HG02981 (cell line): ENCODE data around the gene CD52.

Source experiments
- ATAC-seq: cut with Tn5 transposase; IDR thresholded peaks from one replicate; pipeline ENCODE4 v1.9.1; 2021; ENCODE audit warnings: mild to moderate bottlenecking, moderate library complexity; ENCODE audit not compliant: unreplicated experiment

CD52 gene

DNA sequence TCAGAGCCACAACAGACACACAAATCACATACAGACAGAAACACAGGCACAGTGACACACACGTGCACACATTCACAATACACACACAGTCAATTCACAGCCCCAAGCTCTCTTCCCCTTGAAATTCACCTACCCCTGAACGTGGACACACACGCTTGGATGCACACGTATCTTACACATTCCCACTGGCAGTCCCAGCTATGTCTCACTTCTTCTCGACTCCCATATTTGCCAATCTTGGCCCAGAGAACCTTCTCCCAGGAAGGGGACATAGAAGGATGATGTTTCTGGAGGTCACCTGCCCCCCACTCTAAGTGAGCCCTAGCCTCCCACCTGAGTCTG is 34.6 kb downstream of the CD52 start:
- ATAC-seq, result no peak

GRCh38 chr1:26353210-26353859 is 35.6 kb downstream of the CD52 start:
- ATAC-seq, result no peak

- no peak for ATAC-seq
Observed at GRCh38 chr1:26353976-26354820, 36.4 kb downstream of the CD52 start, which contains the start of gene CRYBG2. Gene CRYBG2 (minus strand): TSS chr1:26354130. CDS start chr1:26346657, 7,473 bp downstream.

DNA sequence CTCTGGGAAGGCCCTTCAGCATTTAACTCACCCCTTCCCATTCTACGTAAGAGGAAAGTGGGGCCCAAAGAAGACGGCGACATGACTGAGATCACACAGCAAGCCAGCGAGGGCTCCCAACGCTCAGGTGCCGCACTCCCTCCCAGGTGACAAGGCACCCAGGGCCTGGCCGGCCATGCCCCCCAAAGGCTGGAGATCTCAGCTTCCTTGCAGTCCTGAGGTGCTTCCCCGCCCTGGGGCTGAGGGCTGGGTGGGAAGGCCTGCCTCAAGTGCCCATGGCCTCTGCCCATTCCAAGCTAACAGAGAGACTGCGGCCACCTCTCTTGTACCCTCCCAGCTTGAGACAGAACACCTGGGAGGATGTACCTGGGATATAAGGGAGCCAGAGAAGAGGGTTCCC is 37.2 kb downstream of the CD52 start:
- no peak for ATAC-seq

DNA sequence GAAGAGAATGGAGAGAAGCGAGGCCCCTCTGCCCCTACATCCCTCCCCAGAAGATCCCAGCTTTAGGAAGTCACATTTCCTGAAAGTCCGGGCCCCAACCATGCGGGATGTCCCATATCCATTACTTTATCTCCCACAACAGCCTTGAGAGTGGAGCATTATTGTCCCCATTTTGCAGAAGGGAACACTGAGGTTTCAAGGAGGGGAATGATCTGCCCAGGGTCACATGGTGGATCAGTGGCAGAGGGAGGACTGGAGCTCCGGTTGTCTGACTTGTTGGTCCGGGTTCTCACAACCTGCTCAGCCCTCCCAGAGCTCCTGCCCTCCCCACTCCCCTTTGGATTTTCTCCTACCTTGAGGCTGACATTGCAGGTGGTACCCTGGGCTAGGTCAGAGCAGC is 38.3 kb downstream of the CD52 start:
- ATAC-seq, result no peak

DNA sequence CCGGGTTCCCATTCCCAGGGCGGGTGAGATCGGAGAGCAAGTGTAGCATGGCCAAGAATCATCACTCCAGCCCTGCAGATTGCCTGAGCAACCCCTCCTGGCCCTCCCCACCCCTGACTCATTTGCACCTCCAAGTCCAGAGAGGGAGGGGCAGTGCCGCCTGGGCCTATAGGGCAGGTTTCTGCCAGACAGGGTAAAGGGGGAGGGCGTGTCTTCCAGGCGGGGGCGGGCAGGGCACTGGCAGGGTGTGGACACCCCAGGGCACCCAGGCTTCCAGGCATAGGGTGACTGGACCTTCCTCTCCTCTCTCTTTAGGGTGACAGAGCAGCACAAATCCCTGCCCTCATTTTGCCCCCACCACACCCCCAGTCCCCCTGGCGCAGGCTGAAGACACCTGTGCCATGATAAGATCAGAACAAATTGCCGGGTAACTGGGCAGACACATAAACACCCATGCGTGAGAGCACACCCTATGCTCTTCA is 39.4 kb downstream of the CD52 start:
- ATAC-seq, result no peak

DNA sequence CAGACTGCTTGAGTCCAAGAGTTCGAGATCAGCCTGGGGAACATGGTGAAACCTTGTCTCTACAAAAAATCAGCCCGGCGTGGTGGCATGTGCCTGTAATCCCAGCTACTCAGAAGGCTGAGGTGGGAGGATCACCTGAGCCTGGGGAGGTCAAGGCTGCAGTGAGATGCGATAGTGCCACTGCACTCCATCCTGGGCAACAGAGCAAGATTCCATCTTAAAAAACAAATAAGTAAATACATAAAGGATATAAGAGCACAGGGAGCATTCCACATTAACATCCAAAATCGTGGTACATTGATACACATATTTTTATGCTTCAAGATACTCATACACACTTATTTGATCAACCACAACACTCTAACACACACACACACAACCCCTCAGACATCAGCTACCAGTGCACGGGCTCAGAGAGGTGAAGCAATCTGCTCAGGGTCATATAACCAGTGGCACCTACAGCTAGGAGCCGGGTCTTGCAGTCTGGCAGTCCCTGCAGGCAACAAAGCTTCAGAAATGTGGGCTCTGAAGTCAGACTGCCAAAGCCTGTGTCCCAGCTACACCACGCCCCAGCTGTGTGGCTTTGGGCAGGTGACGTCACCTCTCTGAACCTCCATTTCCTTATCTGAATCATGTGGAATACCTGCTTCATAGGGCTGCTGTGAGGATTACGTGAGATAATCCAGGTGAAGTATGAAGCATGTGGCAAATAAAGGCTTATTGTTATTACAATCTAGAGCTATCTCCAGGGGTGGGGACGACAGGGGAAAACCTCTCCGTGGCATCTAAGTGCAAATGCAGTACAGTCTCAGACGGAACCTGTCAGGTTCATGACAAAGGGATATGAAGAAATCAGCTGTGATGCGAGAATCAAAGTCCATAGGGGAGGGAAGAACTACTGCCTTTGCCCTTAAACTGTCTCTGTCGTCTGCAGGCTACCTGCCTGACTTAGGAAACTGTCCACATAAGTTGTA is 40.9 kb downstream of the CD52 start:
- no peak for ATAC-seq

DNA sequence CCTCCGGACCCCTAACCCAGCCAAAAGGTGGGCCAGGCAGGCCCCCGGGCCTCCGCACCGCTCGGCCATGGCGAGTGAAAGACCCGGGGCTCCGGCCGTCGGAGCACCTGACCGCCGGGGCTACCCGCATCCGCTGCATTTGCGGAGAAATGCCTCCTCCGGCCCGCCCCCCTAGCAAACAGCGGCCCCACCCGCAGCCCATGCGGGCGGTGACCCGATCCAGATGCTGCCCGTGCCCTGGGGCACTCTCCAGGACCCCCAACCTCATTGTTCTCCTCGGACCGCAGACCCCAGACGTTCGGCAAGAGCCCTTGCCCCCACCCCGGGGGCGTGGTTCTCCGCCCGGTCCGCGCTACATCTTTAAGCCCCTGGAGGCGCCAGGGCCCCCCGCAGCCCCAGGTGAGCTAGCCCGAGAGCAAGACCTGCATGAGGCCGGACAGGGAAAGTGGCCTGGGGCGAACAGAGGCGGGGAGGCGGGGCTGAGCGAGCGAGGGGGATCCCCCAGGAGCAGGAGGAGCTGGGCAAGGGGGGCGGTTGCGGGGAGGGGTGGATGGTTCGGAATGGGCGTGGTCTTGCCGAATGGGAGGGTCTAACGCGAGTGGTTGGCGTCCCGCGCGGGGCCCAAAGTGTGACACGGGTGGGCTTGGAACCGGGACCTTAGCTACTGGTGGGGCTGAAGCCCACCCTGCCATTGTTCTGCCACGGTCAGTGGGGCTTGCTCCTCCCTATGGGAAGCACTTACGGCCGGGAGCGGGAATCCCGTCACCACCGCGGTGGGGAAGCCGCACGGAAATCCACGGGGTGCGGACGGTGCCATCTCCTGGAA is 42.4 kb downstream of the CD52 start:
- no peak for ATAC-seq

GRCh38 chr1:26360807-26361604 is 43.2 kb downstream of the CD52 start:
- ATAC-seq, result no peak

DNA sequence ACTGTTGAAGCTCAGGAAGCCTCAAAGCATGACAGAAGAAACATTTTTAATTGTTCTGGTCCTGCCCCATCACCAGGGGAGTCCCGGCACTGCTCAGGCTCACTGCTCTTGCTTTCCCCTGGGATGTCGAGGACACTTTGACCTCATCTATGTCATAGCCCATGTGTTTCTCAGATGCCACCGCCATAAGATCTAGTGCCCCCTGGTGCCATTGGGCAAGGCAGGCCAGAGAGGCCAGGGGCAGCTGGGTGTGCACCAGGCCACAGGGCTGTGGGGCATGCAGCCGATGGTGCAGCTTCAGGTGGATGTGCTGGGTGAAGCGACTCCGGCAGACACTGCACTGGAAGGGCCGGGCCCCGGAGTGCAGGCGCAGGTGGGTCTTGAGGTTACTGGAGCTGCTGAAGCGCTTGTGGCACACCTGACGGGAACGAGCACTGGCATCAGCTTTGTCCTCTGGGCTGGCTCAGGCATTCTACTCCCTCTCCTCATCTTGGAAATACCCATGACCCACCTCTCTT is 43.9 kb downstream of the CD52 start:
- no peak for ATAC-seq

DNA sequence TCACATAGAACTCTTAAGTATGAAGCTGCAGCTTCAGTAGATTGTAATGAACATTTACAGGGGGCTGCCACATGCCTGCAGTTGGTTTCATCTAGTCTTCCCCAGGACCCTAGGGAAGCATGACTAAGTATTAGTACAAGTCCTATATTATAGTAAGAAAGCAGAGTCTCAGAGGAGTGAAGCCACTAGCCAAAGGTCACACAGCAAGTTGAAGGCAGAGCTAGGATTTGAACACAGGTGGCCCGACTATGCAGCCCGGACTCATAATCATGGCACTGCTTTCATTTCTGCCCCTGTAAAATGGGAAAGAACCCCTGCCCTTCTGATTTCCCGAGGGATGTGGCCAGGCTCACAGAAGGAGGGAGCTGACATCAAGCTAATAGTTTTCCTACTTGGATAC is 44.6 kb downstream of the CD52 start:
- ATAC-seq, result no peak

GRCh38 chr1:26363549-26364448 is 46.0 kb downstream of the CD52 start:
- no peak for ATAC-seq

- no peak for ATAC-seq
Observed at GRCh38 chr1:26364956-26365355, 47.2 kb downstream of the CD52 start.

- ATAC-seq, result no peak
Observed at GRCh38 chr1:26367441-26367840, 49.7 kb downstream of the CD52 start.

GRCh38 chr1:26368006-26368405 is 50.2 kb downstream of the CD52 start:
- ATAC-seq, result no peak

DNA sequence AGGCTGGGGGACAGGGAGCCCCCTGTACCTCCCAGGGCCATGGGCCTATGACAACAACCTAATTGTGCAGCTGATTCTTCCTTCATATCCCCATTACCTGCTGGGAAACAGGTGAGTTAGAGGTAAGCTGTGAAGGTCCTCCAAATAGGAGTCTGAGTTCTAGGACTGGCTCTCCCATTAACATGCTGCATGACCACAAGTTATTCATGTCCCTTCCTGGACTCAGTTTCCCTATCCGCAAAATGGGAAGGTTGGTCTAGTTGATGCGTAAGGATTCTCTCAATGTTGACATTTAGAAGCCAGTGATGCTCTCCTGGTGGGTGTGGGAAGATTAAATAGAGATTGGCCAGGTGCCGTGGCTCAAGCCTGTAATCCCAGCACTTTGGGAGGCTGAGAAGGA is 50.7 kb downstream of the CD52 start:
- ATAC-seq, result no peak
